Myometrial cell (primary cell): ENCODE results near the gene THAP6. TPM values are rescaled to one million over a fixed set of nuclear protein-coding genes. Genes with fewer than 3 reads are reported as not detected.

ENCODE experiments used
- total RNA-seq: library from RNA; depleted of rRNA; stranded (reverse); fragments of >200 nt; gene quantifications from 2 replicates; pipeline ENCODE4 v1.2.3, GENCODE V29; 2015

Gene THAP6
- 4.9 and 9.6 TPM in 2 replicates for total RNA-seq

DNA sequence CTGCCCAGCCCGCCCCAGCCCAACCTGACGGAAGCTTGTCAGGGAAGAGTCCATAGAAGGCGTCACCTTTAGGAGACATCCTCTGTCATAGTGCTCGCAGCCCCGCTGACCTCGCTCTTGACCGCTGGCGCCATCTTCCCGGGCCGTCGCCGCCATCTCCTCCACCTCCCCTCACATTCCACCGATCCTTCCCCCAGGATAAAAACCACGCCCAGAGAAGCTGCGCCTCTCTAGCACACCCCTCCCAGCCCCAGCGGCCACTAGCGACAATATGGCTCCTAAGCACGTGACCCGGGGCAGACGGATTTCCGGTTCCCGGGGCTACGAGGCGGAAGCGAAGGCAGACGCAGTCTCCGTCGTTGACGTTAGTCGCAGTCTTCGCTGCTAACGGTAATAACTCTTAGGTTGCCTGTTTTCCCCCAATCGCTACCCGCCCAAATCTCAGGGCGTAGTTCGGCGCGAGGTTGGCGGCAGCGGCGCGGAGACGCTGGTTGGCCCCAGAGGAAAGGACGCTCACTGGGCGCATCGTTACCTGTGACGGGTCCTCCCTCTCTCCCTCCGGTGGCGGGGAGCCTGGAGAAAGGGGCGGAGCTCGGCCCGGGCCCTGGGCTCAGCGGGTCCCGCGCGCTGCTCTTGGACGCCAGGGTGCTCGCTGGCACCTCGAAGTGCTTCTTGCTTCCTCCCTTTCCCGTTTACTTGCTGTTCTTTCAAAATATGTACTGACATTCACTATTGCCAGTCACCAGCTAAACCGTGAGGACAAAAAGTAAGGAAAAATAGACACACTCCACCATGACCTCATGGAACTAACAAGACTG lies at the start of gene THAP6, which contains the start of gene RCHY1:
THAP6 (plus strand) TSS at position 343 of the 818 bp plus-strand sequence. CDS start 980 bp downstream, outside the sequence.
RCHY1 (minus strand) TSS at position 273 of the 818 bp plus-strand sequence; CDS start at position 156, 117 bp downstream.

GRCh38 chr4:75555294-75556164 lies 41.3 kb downstream of the THAP6 start, which contains the start of gene ODAPH:
Gene ODAPH, plus strand, starts transcription at chr4:75556066. Its CDS starts 17 bp downstream, at chr4:75556083.

Other genes starting within 250 kb of the THAP6 start
- 16.1 and 22.0 TPM in 2 replicates for gene RCHY1, start 70 bp upstream of the THAP6 start, total RNA-seq
- not detected in 2 replicates for gene ODAPH, start 41.6 kb downstream of the THAP6 start, total RNA-seq
- 0.86 and 0.89 TPM in 2 replicates for gene CDKL2, start 116.1 kb downstream of the THAP6 start, total RNA-seq
- 84.8 and 115 TPM in 2 replicates for gene G3BP2, start 158.9 kb downstream of the THAP6 start, total RNA-seq
- 98.3 and 128 TPM in 2 replicates for gene USO1, start 210.1 kb downstream of the THAP6 start, total RNA-seq